K562 (cell line): Measurements from ENCODE around the gene OOSP4A. TPM values are rescaled to one million over a fixed set of nuclear protein-coding genes. Genes with fewer than 3 reads are reported as not detected.

Experiments used
- CEBPG ChIP-seq, 3 experiments: fragments of 200-800 bp in 1 of 3; sonication (Bioruptor generic) in 1 of 3; sonication (generic) in 1 of 3; formaldehyde crosslinking in 1 of 3; IDR thresholded peaks in 2 of 3; conservative IDR thresholded peaks in 1 of 3; 2 replicates each; pipeline versions ENCODE4 v1.6.1 to v1.8.0; 2016 to 2022; ENCODE audit warnings: missing compliant biosample characterization in 2 of 3, missing genetic modification characterization in 2 of 3, mild to moderate bottlenecking in 1 of 3, missing genetic modification reagents in 1 of 3
- CREM ChIP-seq: IDR thresholded peaks from 2 replicates; pipeline ENCODE4 v1.6.1; 2014; ENCODE audit warnings: antibody characterized with exemption, low read depth
- CSDE1 ChIP-seq, 2 experiments: fragments of 450-650 bp; IDR thresholded peaks; 2 replicates each; pipeline ENCODE4 v1.6.1; 2016; ENCODE audit warnings: mild to moderate bottlenecking in 1 of 2
- DMBX1 ChIP-seq: fragments of 250-450 bp; sonication (Bioruptor Pico); IDR thresholded peaks from 2 replicates; pipeline ENCODE4 v1.8.0; 2022; ENCODE audit warnings: inconsistent platforms, mild to moderate bottlenecking, moderate library complexity, borderline replicate concordance
- ELF1 ChIP-seq: fragments of 200-800 bp; sonication (Bioruptor generic); IDR thresholded peaks from 2 replicates; pipeline ENCODE4 v1.6.1; 2016; ENCODE audit warnings: missing genetic modification characterization, missing compliant biosample characterization
- HEY1 ChIP-seq: fragments of 250-450 bp; sonication (Bioruptor Pico); IDR thresholded peaks from 2 replicates; pipeline ENCODE4 v1.5.0; 2020; ENCODE audit warnings: mild to moderate bottlenecking, moderate library complexity, borderline replicate concordance
- HMBOX1 ChIP-seq: sonication (generic); IDR thresholded peaks from 2 replicates; pipeline ENCODE4 v1.6.1; 2016
- MLX ChIP-seq, 2 experiments: fragments of 450-650 bp in 1 of 2; sonication (generic) in 1 of 2; formaldehyde crosslinking; conservative IDR thresholded peaks; 2 replicates each; pipeline versions ENCODE4 v1.4.0 to v1.8.1; 2020 to 2022; ENCODE audit warnings: mild to moderate bottlenecking in 1 of 2, missing genetic modification reagents in 1 of 2
- NCOA4 ChIP-seq: fragments of 450-650 bp; IDR thresholded peaks from 2 replicates; pipeline ENCODE4 v1.6.1; 2018; ENCODE audit warnings: mild to moderate bottlenecking; ENCODE audit not compliant: partially characterized antibody
- NFATC3 ChIP-seq: fragments of 450-650 bp; IDR thresholded peaks from 2 replicates; pipeline ENCODE4 v1.6.1; 2017; ENCODE audit warnings: mild to moderate bottlenecking
- NRF1 ChIP-seq, 2 experiments: fragments of 450-650 bp; IDR thresholded peaks in 1 of 2; conservative IDR thresholded peaks in 1 of 2; 2 replicates each; pipeline ENCODE4 v1.6.1; 2014; ENCODE audit warnings: mild to moderate bottlenecking in 2 of 2
- PML ChIP-seq: IDR thresholded peaks from 2 replicates; pipeline ENCODE4 v1.6.1; 2012; ENCODE audit warnings: low read length, inconsistent platforms
- POLR2AphosphoS5 ChIP-seq: IDR thresholded peaks from 2 replicates; pipeline ENCODE4 v1.6.1; 2011; ENCODE audit warnings: mild to moderate bottlenecking, low read depth, low read length, moderate library complexity; ENCODE audit not compliant: control insufficient read depth, insufficient read depth
- RBM39 ChIP-seq: fragments of 200-400 bp; formaldehyde crosslinking; optimal IDR thresholded peaks from 2 replicates; pipeline ENCODE3; 2018; ENCODE audit warnings: low read depth, low read length
- SNIP1 ChIP-seq: fragments of 450-650 bp; IDR thresholded peaks from 2 replicates; pipeline ENCODE4 v1.7.1; 2017; ENCODE audit warnings: low read depth, mild to moderate bottlenecking
- ZBTB17 ChIP-seq: fragments of 450-650 bp; formaldehyde crosslinking; IDR thresholded peaks from 2 replicates; pipeline ENCODE4 v1.4.0; 2020; ENCODE audit warnings: mild to moderate bottlenecking
- ZC3H11A ChIP-seq: IDR thresholded peaks from 2 replicates; pipeline ENCODE4 v1.6.1; 2012; ENCODE audit warnings: low read depth, low read length, improper control_type of control experiment
- ZNF449 ChIP-seq: fragments of 250-450 bp; sonication (Bioruptor Pico); IDR thresholded peaks from 2 replicates; pipeline ENCODE4 v1.8.0; 2022; ENCODE audit warnings: moderate library complexity, mild to moderate bottlenecking, inconsistent platforms
- ZNF551 ChIP-seq: fragments of 250-450 bp; sonication (Bioruptor Pico); IDR thresholded peaks from 2 replicates; pipeline ENCODE4 v1.5.0; 2021; ENCODE audit warnings: mild to moderate bottlenecking, moderate library complexity
- polyA plus RNA-seq, 8 experiments: library from polyadenylated mRNA; depleted of rRNA in 4 of 8; stranded (reverse) in 5 of 8; unstranded in 3 of 8; fragments of >200 nt; fragmentation: Nextera tagmentation in 2 of 8; fragmentation: Illumina TruSeq in 1 of 8; extraction: Ambion mirVana in 2 of 8; extraction: Trizol in 1 of 8; gene quantifications; 2 replicates each; pipeline versions ENCODE4 v1.2.1 to v1.2.3, GENCODE V29; 2011 to 2014; ENCODE audit warnings: inconsistent platforms in 1 of 8, missing spikeins in 1 of 8
- total RNA-seq, 7 experiments: library from RNA; depleted of rRNA in 6 of 7; stranded (reverse); fragments of >200 nt in 6 of 7; fragmentation: Illumina TruSeq in 2 of 7; extraction: Trizol in 2 of 7; gene quantifications; 2 replicates each; pipeline versions ENCODE4 v1.2.1 to v1.2.3, GENCODE V29; 2011 to 2021; ENCODE audit warnings: low replicate concordance in 1 of 7
- TF ChIP-seq, protein P1 (sequence below): fragments of 250-450 bp; sonication (Bioruptor Pico); IDR thresholded peaks from 2 replicates; pipeline ENCODE4 v1.4.0; 2020; ENCODE audit warnings: mild to moderate bottlenecking
- TF ChIP-seq, protein P2 (sequence below): fragments of 450-650 bp; IDR thresholded peaks from one replicate; pipeline ENCODE4 v1.6.1; 2018; ENCODE audit warnings: mild to moderate bottlenecking, moderate library complexity; ENCODE audit not compliant: partially characterized antibody

Gene OOSP4A
- total and polyA plus RNA-seq, 9 of the 15 experiments (the other 6 are each of a cell fraction or from before 2014, with no cell fraction given), result 0.40 to 2.4 (median 0.74) TPM; not detected in 2

DNA sequence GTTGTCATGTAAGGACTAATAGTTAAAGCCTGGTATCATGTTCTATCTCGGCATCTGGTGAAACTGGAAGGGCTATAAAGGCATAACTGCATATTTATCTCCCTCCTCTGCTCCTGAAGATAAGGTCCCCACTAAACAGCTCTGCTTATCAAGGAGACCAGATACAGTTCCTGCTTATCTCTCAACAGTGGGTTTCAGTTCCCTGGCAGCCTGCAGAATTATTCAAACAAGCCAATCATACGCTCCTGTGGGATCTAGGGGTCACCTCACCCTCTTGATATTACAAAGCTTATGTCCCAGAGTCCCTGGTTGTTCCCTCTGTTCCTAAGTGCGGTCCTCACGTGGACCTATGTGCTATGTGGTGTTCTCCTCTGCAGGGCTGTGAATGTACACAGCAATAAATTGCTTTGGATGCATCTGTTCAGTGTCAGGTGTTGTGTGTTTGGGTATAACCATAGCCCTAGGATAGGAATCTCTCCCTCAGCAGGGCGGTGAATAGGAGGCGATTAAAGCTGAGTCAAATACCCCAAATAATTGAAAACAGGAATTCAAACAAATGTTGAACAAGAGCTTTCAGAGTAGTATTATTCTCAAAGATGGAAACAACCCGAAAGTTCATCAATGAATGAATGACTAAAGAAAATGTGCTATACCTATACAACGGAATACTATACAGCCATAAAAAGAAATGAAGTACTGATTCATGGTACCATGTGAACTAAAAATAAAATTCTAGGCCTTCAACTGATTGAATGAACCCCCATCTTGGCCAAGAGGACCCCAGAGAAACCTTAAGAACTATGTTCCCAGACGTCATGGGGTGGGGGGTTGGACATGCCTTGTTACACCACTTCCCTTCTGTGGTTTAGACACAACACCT is 3.1 kb upstream of the OOSP4A start (continued):
- TF ChIP-seq ZC3H11A (no peak), NCOA4 (peak; percentile 70), ZNF449 (peak; percentile 91), ELF1 (tag) (0 out of 2 replicates have a peak, but pooled peaks have one; percentile 36), PML (peak; percentile 100), POLR2AphosphoS5 (peak; percentile 99), NFATC3 (peak; percentile 60; the same call in 1 of the 2 replicates), CSDE1 (IDR thresholded peaks at IDR 0.05) (no peak; a peak in 1 of 4 replicates), SNIP1 (no peak), NRF1 (conservative IDR thresholded peaks at IDR 0.05 in 1 of 2, IDR thresholded peaks at IDR 0.05 in 1 of 2) (no peak), RBM39 (no peak), ZNF551 (CRISPR knock-in tag) (no peak), HEY1 (CRISPR knock-in tag) (peak; percentile 92), MLX (CRISPR knock-in tag; conservative IDR thresholded peaks at IDR 0.05) (no peak), HMBOX1 (peak; percentile 94), DMBX1 (CRISPR knock-in tag) (peak; percentile 94), CEBPG (CRISPR knock-in tag; IDR thresholded peaks at IDR 0.05) (no peak), CEBPG (tag; conservative IDR thresholded peaks at IDR 0.05 in 1 of 2, IDR thresholded peaks at IDR 0.05 in 1 of 2) (no peak), ZBTB17 (peak; percentile 73; the same call in 1 of the 2 replicates), CREM (peak; percentile 78)
- TF ChIP-seq, protein P1, sequence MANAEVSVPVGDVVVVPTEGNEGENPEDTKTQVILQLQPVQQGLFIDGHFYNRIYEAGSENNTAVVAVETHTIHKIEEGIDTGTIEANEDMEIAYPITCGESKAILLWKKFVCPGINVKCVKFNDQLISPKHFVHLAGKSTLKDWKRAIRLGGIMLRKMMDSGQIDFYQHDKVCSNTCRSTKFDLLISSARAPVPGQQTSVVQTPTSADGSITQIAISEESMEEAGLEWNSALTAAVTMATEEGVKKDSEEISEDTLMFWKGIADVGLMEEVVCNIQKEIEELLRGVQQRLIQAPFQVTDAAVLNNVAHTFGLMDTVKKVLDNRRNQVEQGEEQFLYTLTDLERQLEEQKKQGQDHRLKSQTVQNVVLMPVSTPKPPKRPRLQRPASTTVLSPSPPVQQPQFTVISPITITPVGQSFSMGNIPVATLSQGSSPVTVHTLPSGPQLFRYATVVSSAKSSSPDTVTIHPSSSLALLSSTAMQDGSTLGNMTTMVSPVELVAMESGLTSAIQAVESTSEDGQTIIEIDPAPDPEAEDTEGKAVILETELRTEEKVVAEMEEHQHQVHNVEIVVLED, result peak; percentile 54; the same call in 1 of the 2 replicates
- TF ChIP-seq, protein P2, sequence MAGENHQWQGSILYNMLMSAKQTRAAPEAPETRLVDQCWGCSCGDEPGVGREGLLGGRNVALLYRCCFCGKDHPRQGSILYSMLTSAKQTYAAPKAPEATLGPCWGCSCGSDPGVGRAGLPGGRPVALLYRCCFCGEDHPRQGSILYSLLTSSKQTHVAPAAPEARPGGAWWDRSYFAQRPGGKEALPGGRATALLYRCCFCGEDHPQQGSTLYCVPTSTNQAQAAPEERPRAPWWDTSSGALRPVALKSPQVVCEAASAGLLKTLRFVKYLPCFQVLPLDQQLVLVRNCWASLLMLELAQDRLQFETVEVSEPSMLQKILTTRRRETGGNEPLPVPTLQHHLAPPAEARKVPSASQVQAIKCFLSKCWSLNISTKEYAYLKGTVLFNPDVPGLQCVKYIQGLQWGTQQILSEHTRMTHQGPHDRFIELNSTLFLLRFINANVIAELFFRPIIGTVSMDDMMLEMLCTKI, result no peak
